ENCODE measurements around the gene PRSS58.

Gene PRSS58

DNA sequence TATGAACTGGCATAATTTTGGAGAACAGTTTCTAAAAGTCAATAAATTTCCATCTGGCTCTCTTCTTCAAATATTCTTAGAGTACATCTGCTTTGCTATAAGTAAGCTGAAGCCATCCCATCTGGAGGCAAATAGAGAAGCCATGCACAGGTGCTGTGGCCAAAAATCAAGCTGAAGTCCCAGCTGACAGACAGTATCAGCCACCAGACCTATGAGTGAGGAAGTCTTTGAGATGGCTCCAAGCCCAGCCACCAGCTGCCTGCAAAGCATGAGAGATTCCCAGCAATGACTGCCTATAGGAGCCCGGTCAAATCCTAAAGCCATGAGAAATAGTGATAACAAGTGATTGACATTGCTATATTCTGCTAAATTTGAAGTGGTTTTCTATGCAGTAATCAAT lies 21.7 kb upstream of the PRSS58 start:
- H3K4me2 ChIP-seq = no peak overlapping the region
- no peak for TF ChIP-seq Cebpa-rat (IDR thresholded peaks at IDR 0.05)
- H3K4me1 ChIP-seq = no peaks in the 10 kb centered on the region
- H3K9ac ChIP-seq = no peak overlapping the region
- H4K20me1 ChIP-seq = no peaks in the 10 kb centered on the region
- no peak overlapping the region for H3K4me3 ChIP-seq
- no peak overlapping the region for H3K27ac ChIP-seq
- no peaks in the 10 kb centered on the region for H3K27me3 ChIP-seq
- no peaks in the 10 kb centered on the region for H3K36me3 ChIP-seq
- peaks cover 19% of the 10 kb centered on the region for H3K9me3 ChIP-seq

DNA sequence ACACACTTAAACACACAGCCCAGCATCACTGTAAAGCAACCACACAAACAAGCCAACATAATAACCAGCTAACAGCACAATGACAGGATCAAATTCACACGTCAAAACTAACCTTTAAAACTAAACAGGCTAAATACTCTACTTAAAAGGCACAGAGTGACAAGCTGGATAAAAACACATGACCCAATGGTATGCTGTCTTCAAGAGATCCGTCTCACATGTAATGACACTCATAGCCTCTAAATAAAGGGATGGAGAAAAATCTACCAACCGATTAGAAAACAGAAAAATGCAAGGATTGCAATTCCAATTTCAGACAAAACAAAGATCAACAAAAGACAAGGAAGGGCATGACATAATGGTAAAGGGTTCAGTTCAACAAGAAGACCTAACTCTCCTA lies 17.2 kb upstream of the PRSS58 start:
- Histone ChIP-seq H3K27ac (no peak overlapping the region), H3K36me3 (no peaks in the 10 kb centered on the region), H3K9ac (no peak overlapping the region), H3K4me3 (no peak overlapping the region), H3K9me3 (peaks cover 19% of the 10 kb centered on the region), H3K27me3 (no peaks in the 10 kb centered on the region), H3K4me2 (no peak overlapping the region), H3K4me1 (no peaks in the 10 kb centered on the region), H4K20me1 (no peaks in the 10 kb centered on the region)
- TF ChIP-seq Cebpa-rat (IDR thresholded peaks at IDR 0.05) = no peak

- Histone ChIP-seq H3K9ac (no peak overlapping the region), H3K27ac (no peak overlapping the region), H3K4me2 (no peak overlapping the region), H4K20me1 (no peaks in the 10 kb centered on the region), H3K4me1 (no peaks in the 10 kb centered on the region), H3K36me3 (no peaks in the 10 kb centered on the region), H3K9me3 (peaks cover 19% of the 10 kb centered on the region), H3K4me3 (no peak overlapping the region), H3K27me3 (no peaks in the 10 kb centered on the region)
- no peak for TF ChIP-seq Cebpa-rat (IDR thresholded peaks at IDR 0.05)
Observed at GRCh38 chr7:142272841-142273240, 15.0 kb upstream of the PRSS58 start.

GRCh38 chr7:142263598-142264380 lies 5.9 kb upstream of the PRSS58 start:
- TF ChIP-seq Cebpa-rat (IDR thresholded peaks at IDR 0.05) = no peak
- no peaks in the 10 kb centered on the region for H4K20me1 ChIP-seq
- H3K4me1 ChIP-seq = no peaks in the 10 kb centered on the region
- H3K27ac ChIP-seq = no peak overlapping the region
- no peak overlapping the region for H3K4me2 ChIP-seq
- no peaks in the 10 kb centered on the region for H3K27me3 ChIP-seq
- no peak overlapping the region for H3K4me3 ChIP-seq
- no peak overlapping the region for H3K9ac ChIP-seq
- H3K9me3 ChIP-seq = no peaks in the 10 kb centered on the region
- H3K36me3 ChIP-seq = no peaks in the 10 kb centered on the region

DNA sequence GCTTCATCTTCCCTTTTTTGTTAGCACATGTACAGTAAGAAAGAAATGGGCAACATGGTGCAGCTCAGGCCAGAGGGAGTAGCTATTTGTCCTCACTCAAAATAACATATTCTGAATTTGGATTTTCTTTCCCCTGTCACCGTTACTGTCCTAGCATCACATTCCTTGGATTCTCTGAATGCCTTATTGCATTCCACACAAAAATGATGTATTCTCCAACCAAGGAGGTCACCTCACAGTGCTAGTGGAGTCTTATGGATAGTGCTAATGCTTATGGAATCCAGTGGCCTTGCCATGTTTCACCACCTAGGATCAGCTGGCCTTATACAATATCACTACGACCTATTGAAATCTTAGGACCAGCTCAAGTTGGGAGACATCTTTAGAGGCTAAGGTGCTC lies 7.2 kb downstream of the PRSS58 start:
- H3K4me2 ChIP-seq = no peak overlapping the region
- H4K20me1 ChIP-seq = no peaks in the 10 kb centered on the region
- H3K9me3 ChIP-seq = no peaks in the 10 kb centered on the region

GRCh38 chr7:142249918-142250317 lies 7.9 kb downstream of the PRSS58 start:
- no peaks in the 10 kb centered on the region for H3K27me3 ChIP-seq
- H3K27ac ChIP-seq = no peak overlapping the region
- no peak overlapping the region for H3K4me2 ChIP-seq
- no peak overlapping the region for H3K9ac ChIP-seq
- no peak overlapping the region for H3K4me3 ChIP-seq
- TF ChIP-seq Cebpa-rat (IDR thresholded peaks at IDR 0.05) = no peak
- no peaks in the 10 kb centered on the region for H3K4me1 ChIP-seq
- H3K36me3 ChIP-seq = no peaks in the 10 kb centered on the region
- no peaks in the 10 kb centered on the region for H4K20me1 ChIP-seq
- no peaks in the 10 kb centered on the region for H3K9me3 ChIP-seq

More for the DNA sequence above, 7.2 kb downstream of the PRSS58 start:
- Histone ChIP-seq H3K4me1 (no peaks in the 10 kb centered on the region), H3K9ac (no peak overlapping the region), H3K4me3 (no peak overlapping the region), H3K27ac (no peak overlapping the region), H3K27me3 (no peaks in the 10 kb centered on the region), H3K36me3 (no peaks in the 10 kb centered on the region)
- no peak for TF ChIP-seq Cebpa-rat (IDR thresholded peaks at IDR 0.05)

DNA sequence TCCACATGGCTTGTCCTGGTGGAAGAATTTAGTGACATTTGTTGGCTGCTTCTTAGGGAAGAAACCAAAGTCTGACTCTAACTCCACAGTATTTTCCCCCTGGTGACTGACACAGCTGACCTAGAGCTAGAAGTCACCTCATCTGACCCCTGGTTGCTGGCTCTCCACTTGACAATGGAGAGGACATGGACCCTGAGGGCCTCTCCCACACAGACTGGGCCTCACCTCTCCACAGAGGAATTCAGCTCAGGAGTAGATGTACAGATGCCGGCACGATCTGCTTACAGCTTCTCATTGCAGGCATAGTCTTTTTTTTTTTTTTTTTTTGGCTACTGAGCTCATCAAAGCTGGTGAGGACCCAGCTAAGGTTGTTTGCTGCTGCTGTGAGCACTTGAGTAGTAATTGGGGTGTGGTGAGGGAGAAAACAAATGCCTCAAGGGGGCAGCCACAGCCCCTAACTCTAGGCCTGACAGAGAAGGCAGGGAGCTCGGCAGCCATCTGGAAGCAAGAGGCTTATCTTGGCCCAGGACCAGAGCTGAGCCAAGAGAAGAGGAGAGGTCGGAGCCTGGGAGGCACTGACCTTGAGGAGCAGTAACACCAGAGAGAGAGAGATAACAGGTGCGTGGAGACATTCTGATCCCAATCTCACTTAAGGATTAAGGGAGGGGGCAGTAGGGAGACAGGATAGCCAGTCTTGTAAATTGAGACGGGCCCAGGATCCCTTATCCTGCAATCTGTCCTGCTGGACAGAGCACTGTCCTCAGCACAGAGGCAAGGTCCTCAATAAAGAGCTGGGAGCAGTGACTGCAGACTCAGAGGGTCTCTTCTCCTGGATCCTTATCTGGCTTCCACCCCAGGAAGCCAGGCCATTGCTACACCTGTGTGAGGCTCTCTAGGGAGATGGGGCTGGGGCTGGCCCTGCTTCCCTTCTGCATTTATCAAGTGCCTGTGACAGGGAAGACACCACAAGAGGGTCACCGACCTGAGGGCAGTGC lies 9.4 kb downstream of the PRSS58 start:
- H3K27me3 ChIP-seq = no peaks in the 10 kb centered on the region
- no peak overlapping the region for H3K27ac ChIP-seq
- H3K9ac ChIP-seq = no peak overlapping the region
- H4K20me1 ChIP-seq = no peaks in the 10 kb centered on the region
- no peaks in the 10 kb centered on the region for H3K9me3 ChIP-seq
- H3K36me3 ChIP-seq = no peaks in the 10 kb centered on the region
- H3K4me3 ChIP-seq = no peak overlapping the region
- TF ChIP-seq Cebpa-rat (IDR thresholded peaks at IDR 0.05) = no peak
- H3K4me2 ChIP-seq = no peak overlapping the region
- H3K4me1 ChIP-seq = no peaks in the 10 kb centered on the region

DNA sequence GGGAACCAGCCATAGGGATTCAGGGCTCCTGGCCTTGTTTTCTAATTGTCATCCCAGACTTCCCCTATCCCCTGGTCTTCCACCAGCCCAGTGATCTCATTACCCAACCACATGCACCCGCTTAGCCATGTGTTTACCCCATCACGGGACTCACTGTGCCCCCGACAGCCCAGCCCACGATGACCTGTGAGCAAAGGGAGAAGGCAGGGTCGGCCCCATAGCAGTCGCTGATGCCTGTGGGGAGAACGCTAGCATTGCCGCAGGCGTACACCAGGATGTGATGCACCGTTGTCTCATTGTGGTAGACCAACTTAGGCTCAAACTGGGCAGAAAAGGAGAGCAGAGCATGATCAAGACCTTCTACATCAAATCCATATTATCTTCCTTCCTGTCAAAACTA lies 14.0 kb downstream of the PRSS58 start:
- no peak for TF ChIP-seq Cebpa-rat (IDR thresholded peaks at IDR 0.05)
- Histone ChIP-seq H3K36me3 (no peaks in the 10 kb centered on the region), H3K9me3 (no peaks in the 10 kb centered on the region), H4K20me1 (no peaks in the 10 kb centered on the region), H3K27ac (no peak overlapping the region), H3K4me2 (no peak overlapping the region), H3K27me3 (no peaks in the 10 kb centered on the region), H3K4me1 (0 out of 2 replicates have a peak, but pooled peaks cover 5% of the 10 kb centered on the region), H3K4me3 (no peak overlapping the region), H3K9ac (no peak overlapping the region)

DNA sequence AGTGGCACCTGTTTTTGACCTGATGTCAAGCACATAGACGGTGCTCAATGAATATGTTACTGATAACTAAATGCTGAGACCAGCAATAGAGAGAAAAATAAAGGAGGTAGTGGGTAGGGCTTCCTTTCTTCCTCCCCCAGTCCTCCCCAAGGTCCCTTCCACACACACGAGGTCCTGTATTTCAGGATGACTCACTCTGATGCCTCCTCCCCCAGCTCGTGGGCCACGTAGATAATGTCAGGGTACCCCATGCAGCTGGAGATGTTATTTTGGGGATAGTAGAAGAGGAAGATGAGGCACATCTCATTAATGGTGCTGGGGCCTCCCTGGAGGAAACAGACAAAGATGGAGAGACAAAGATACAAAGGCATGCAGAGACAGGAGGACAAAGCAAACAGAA lies 17.3 kb downstream of the PRSS58 start:
- no peak overlapping the region for H3K4me2 ChIP-seq
- no peak for TF ChIP-seq Cebpa-rat (IDR thresholded peaks at IDR 0.05)
- no peaks in the 10 kb centered on the region for H3K36me3 ChIP-seq
- no peak overlapping the region for H3K27ac ChIP-seq
- no peak overlapping the region for H3K4me3 ChIP-seq
- no peak overlapping the region for H3K9ac ChIP-seq
- H3K9me3 ChIP-seq = no peaks in the 10 kb centered on the region
- 0 out of 2 replicates have a peak, but pooled peaks cover 5% of the 10 kb centered on the region for H3K4me1 ChIP-seq
- no peaks in the 10 kb centered on the region for H4K20me1 ChIP-seq
- H3K27me3 ChIP-seq = no peaks in the 10 kb centered on the region

GRCh38 chr7:142231716-142232115 lies 26.1 kb downstream of the PRSS58 start:
- no peak overlapping the region for H3K27ac ChIP-seq
- H3K27me3 ChIP-seq = no peaks in the 10 kb centered on the region
- H3K4me2 ChIP-seq = no peak overlapping the region
- no peaks in the 10 kb centered on the region for H4K20me1 ChIP-seq
- no peaks in the 10 kb centered on the region for H3K36me3 ChIP-seq
- no peak overlapping the region for H3K9ac ChIP-seq
- H3K4me1 ChIP-seq = no peaks in the 10 kb centered on the region
- H3K4me3 ChIP-seq = no peak overlapping the region
- TF ChIP-seq Cebpa-rat (IDR thresholded peaks at IDR 0.05) = no peak
- no peaks in the 10 kb centered on the region for H3K9me3 ChIP-seq
